HCT116 (cell line): ENCODE data around the gene CLCA4. TPM values are rescaled to one million over a fixed set of nuclear protein-coding genes. Genes with fewer than 3 reads are reported as not detected.

Experiments used
- ATAC-seq: fragments of 200-7000 bp; cut with Tn5 transposase; 2 replicates; pipeline ENCODE4 v1.9.1; 2020; ENCODE audit warnings: mild to moderate bottlenecking, moderate library complexity
- BruUV-seq: library from RNA; stranded (reverse); fragments of 400-500 nt; replicated peaks from 2 replicates; lab custom pipeline; 2021; lab: Mats Ljungman, UMichigan
- CTCF ChIA-PET: fragments of 300-600 bp; sonication (Branson Sonifier 250); formaldehyde crosslinking; loops from one replicate; lab custom pipeline; 2021; ENCODE audit warnings: antibody characterized with exemption; lab: Charles Lee
- POLR2A ChIA-PET: fragments of 300-600, 350-600 bp; sonication (Branson Sonifier 250); formaldehyde crosslinking; loops from one replicate; lab custom pipeline; 2021; ENCODE audit warnings: antibody characterized with exemption; lab: Charles Lee
- RAD21 ChIA-PET, 2 experiments: fragments of 300-600 bp; sonication (Branson Sonifier 250); formaldehyde crosslinking; loops; one replicate each; lab custom pipeline; 2023; ENCODE audit warnings: low total read pairs in 2 of 2; ENCODE audit not compliant: uncharacterized antibody in 2 of 2, unreplicated experiment in 2 of 2, low non-redundant PET in 1 of 2; lab: Charles Lee
- DNase-seq: peaks from one replicate; pipeline ENCODE4 v3.0.0-alpha.2; 2010; ENCODE audit warnings: low read depth, low spot score
- H2AFZ ChIP-seq: fragments of 200-600 bp; shearing (Covaris generic), sonication (generic); 2 replicates; pipeline ENCODE4 v1.6.1; 2017; ENCODE audit warnings: low read depth, mixed run types, mixed read lengths, antibody characterized with exemption, low read length; ENCODE audit not compliant: poor library complexity, severe bottlenecking
- H3K27ac ChIP-seq: 2 replicates; pipeline ENCODE4 v1.5.1; 2012; ENCODE audit warnings: low read depth, low read length
- H3K27me3 ChIP-seq: fragments of 200-600 bp; sonication (generic); 2 replicates; pipeline ENCODE4 v1.6.1; 2016; ENCODE audit warnings: mixed run types, low read length, mixed read lengths; ENCODE audit not compliant: insufficient read depth
- H3K36me3 ChIP-seq, 2 experiments: fragments of 200-500 bp in 1 of 2; fragments of 200-600 bp in 1 of 2; sonication (Bioruptor generic) in 1 of 2; sonication (generic) in 1 of 2; 2 replicates each; pipeline versions ENCODE4 v1.5.1 to v1.6.1; 2014 to 2016; ENCODE audit warnings: low read length in 2 of 2, inconsistent platforms in 1 of 2, mixed read lengths in 1 of 2, mixed run types in 1 of 2; ENCODE audit not compliant: insufficient read depth in 2 of 2, control insufficient read depth in 1 of 2
- H3K4me1 ChIP-seq, 2 experiments: fragments of 200-600 bp in 1 of 2; sonication (generic) in 1 of 2; 2 replicates each; pipeline versions ENCODE4 v1.5.1 to v1.6.1; 2012 to 2017; ENCODE audit warnings: low read length in 2 of 2, inconsistent platforms in 1 of 2, mild to moderate bottlenecking in 1 of 2, mixed read lengths in 1 of 2, mixed run types in 1 of 2, moderate library complexity in 1 of 2; ENCODE audit not compliant: insufficient read depth in 2 of 2, control insufficient read depth in 1 of 2
- H3K4me2 ChIP-seq: fragments of 200-600 bp; sonication (generic); 2 replicates; pipeline ENCODE4 v1.6.1; 2017; ENCODE audit warnings: mixed run types, low read length, mixed read lengths
- H3K4me3 ChIP-seq, 2 experiments: fragments of 200-600 bp in 1 of 2; sonication (generic) in 1 of 2; replicated peaks in 1 of 2; 2 replicates each; pipeline ENCODE4 v1.5.1; 2011 to 2016; ENCODE audit warnings: low read length in 2 of 2, control low read depth in 1 of 2, low read depth in 1 of 2, mild to moderate bottlenecking in 1 of 2, mixed read lengths in 1 of 2, mixed run types in 1 of 2
- H3K79me2 ChIP-seq: fragments of 200-600 bp; sonication (generic); 2 replicates; pipeline ENCODE4 v1.6.1; 2017; ENCODE audit warnings: mild to moderate bottlenecking, mixed run types, low read length, moderate library complexity, mixed read lengths; ENCODE audit not compliant: insufficient read depth
- H3K9ac ChIP-seq: fragments of 200-600 bp; sonication (generic); 2 replicates; pipeline ENCODE4 v1.6.1; 2016; ENCODE audit warnings: low read length, mixed read lengths
- H3K9me2 ChIP-seq: fragments of 200-600 bp; sonication (generic), shearing (Covaris generic); 2 replicates; pipeline ENCODE4 v1.6.1; 2017; ENCODE audit warnings: mixed run types, mild to moderate bottlenecking, moderate library complexity; ENCODE audit not compliant: insufficient read depth
- H3K9me3 ChIP-seq, 2 experiments: fragments of 200-500 bp in 1 of 2; fragments of 200-600 bp in 1 of 2; sonication (Bioruptor generic) in 1 of 2; sonication (generic) in 1 of 2; 2 replicates each; pipeline ENCODE4 v1.6.1; 2014 to 2017; ENCODE audit warnings: low read length in 2 of 2, mixed read lengths in 2 of 2, inconsistent platforms in 1 of 2, low read depth in 1 of 2, mild to moderate bottlenecking in 1 of 2, mixed run types in 1 of 2, moderate library complexity in 1 of 2; ENCODE audit not compliant: control insufficient read depth in 1 of 2, insufficient read depth in 1 of 2
- H4K20me1 ChIP-seq: fragments of 200-600 bp; sonication (generic), shearing (Covaris generic); 2 replicates; pipeline ENCODE4 v1.6.1; 2017; ENCODE audit warnings: mixed run types, mild to moderate bottlenecking, moderate library complexity; ENCODE audit not compliant: insufficient read depth
- CEBPB ChIP-seq: IDR thresholded peaks from 2 replicates; pipeline ENCODE4 v1.6.1; 2012; ENCODE audit warnings: low read depth
- EGR1 ChIP-seq: IDR thresholded peaks from 2 replicates; pipeline ENCODE4 v1.6.1; 2012; ENCODE audit warnings: low read depth
- ELF1 ChIP-seq: IDR thresholded peaks from 2 replicates; pipeline ENCODE4 v1.6.1; 2012; ENCODE audit warnings: low read depth, borderline replicate concordance
- FOSL1 ChIP-seq: IDR thresholded peaks from 2 replicates; pipeline ENCODE4 v1.6.1; 2012; ENCODE audit warnings: low read depth
- JUND ChIP-seq: IDR thresholded peaks from 2 replicates; pipeline ENCODE4 v1.6.1; 2012
- SRF ChIP-seq: IDR thresholded peaks from 2 replicates; pipeline ENCODE4 v1.6.1; 2012; ENCODE audit warnings: low read depth
- TCF7L2 ChIP-seq: IDR thresholded peaks from 2 replicates; pipeline ENCODE4 v1.7.0; 2011; ENCODE audit warnings: borderline replicate concordance, inconsistent platforms; ENCODE audit not compliant: insufficient read depth, insufficient read length; ENCODE audit errors: extremely low read depth
- YY1 ChIP-seq: IDR thresholded peaks from 2 replicates; pipeline ENCODE4 v1.6.1; 2011; ENCODE audit warnings: low read length, low read depth, moderate library complexity, mild to moderate bottlenecking; ENCODE audit not compliant: insufficient replicate concordance; ENCODE audit errors: extremely low read depth
- ZFX ChIP-seq: fragments of 450-650 bp; IDR thresholded peaks from 2 replicates; pipeline ENCODE4 v1.6.1; 2017
- ZNF274 ChIP-seq: fragments of 200-500 bp; sonication (Bioruptor generic); IDR thresholded peaks from 2 replicates; pipeline ENCODE4 v1.6.1; 2014; ENCODE audit warnings: mild to moderate bottlenecking, low read depth, low read length, inconsistent platforms
- intact Hi-C: fragments of 100-400 bp; cut with micrococcal nuclease; formaldehyde crosslinking; loops from 2 replicates; pipeline ENCODE4 v1.10.0; 2022
- total RNA-seq: library from RNA; stranded (reverse); gene quantifications from one replicate; pipeline ENCODE4 v1.2.1, GENCODE V29; 2021; ENCODE audit not compliant: unreplicated experiment
- TF ChIP-seq, protein P1 (sequence below): IDR thresholded peaks from 2 replicates; pipeline ENCODE4 v1.6.1; 2012; ENCODE audit warnings: low read depth
- TF ChIP-seq, protein P2 (sequence below): IDR thresholded peaks from 2 replicates; pipeline ENCODE4 v1.6.1; 2011; ENCODE audit warnings: mild to moderate bottlenecking, low read length, moderate library complexity; ENCODE audit not compliant: insufficient replicate concordance; ENCODE audit errors: extremely low read depth

Gene CLCA4
- total RNA-seq, 1 experiment from 2014 or later, result not detected

DNA sequence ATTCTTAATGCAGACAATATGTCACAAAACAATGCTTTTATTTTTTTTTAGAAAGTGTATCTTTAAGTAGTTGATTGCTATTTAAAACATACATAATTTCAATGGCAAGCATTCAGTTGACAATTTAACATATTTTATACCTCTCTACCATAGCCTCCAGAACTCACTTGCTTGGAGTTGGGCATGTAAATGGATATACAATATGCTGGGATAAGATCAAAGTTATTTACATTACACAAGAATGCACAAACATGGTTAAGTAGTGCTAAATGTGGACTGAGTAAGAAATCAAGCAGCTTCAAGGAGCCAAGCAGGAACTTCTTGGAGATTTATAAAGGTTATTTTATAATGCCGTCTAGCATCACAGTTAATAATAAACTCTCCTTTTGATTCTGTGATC lies 17.0 kb downstream of the CLCA4 start:
- Histone ChIP-seq H3K4me3 (no peak overlapping the region), H3K9me2 (no peaks in the 10 kb centered on the region), H3K4me1 (no peaks in the 10 kb centered on the region), H3K36me3 (no peaks in the 10 kb centered on the region), H3K27me3 (no peaks in the 10 kb centered on the region), H3K9me3 (no peaks in the 10 kb centered on the region), H4K20me1 (no peaks in the 10 kb centered on the region), H3K4me2 (no peak overlapping the region), H3K27ac (no peak overlapping the region), H3K9ac (no peak overlapping the region), H2AFZ (no peak overlapping the region), H3K79me2 (no peaks in the 10 kb centered on the region)
- ChIA-PET CTCF (no interaction called here), POLR2A (no interaction called here), RAD21 (no interaction called here)
- no TSS peak for BruUV-seq
- intact Hi-C loops, result no loop called here
- DNase-seq (no peak), ATAC-seq (no peak)
- TF ChIP-seq YY1 (no peak), ZNF274 (no peak), CEBPB (no peak), JUND (no peak)
- TF ChIP-seq, protein P1, sequence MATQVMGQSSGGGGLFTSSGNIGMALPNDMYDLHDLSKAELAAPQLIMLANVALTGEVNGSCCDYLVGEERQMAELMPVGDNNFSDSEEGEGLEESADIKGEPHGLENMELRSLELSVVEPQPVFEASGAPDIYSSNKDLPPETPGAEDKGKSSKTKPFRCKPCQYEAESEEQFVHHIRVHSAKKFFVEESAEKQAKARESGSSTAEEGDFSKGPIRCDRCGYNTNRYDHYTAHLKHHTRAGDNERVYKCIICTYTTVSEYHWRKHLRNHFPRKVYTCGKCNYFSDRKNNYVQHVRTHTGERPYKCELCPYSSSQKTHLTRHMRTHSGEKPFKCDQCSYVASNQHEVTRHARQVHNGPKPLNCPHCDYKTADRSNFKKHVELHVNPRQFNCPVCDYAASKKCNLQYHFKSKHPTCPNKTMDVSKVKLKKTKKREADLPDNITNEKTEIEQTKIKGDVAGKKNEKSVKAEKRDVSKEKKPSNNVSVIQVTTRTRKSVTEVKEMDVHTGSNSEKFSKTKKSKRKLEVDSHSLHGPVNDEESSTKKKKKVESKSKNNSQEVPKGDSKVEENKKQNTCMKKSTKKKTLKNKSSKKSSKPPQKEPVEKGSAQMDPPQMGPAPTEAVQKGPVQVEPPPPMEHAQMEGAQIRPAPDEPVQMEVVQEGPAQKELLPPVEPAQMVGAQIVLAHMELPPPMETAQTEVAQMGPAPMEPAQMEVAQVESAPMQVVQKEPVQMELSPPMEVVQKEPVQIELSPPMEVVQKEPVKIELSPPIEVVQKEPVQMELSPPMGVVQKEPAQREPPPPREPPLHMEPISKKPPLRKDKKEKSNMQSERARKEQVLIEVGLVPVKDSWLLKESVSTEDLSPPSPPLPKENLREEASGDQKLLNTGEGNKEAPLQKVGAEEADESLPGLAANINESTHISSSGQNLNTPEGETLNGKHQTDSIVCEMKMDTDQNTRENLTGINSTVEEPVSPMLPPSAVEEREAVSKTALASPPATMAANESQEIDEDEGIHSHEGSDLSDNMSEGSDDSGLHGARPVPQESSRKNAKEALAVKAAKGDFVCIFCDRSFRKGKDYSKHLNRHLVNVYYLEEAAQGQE, result no peak

DNA sequence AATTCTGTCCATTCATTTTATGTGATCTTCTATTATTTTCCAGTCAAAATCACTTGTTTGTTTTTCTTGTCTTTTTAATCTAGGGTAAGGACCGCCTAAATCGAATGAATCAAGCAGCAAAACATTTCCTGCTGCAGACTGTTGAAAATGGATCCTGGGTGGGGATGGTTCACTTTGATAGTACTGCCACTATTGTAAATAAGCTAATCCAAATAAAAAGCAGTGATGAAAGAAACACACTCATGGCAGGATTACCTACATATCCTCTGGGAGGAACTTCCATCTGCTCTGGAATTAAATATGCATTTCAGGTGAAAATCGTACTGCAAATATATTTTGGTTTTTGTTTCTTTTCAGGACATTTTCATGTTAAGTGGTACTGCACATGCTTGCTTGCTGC lies 20.5 kb downstream of the CLCA4 start:
- no peaks in the 10 kb centered on the region for H3K4me1 ChIP-seq
- no peak for ATAC-seq
- no peaks in the 10 kb centered on the region for H3K9me3 ChIP-seq
- no peaks in the 10 kb centered on the region for H4K20me1 ChIP-seq
- no peak overlapping the region for H3K4me2 ChIP-seq
- no TSS peak for BruUV-seq
- no peaks in the 10 kb centered on the region for H3K36me3 ChIP-seq
- no peaks in the 10 kb centered on the region for H3K9me2 ChIP-seq
- no peak overlapping the region for H3K27ac ChIP-seq
- ChIA-PET CTCF (no interaction called here), POLR2A (no interaction called here), RAD21 (no interaction called here)
- intact Hi-C loops, result no loop called here
- no peaks in the 10 kb centered on the region for H3K79me2 ChIP-seq
- H3K4me3 ChIP-seq, result no peak overlapping the region
- H3K27me3 ChIP-seq, result no peaks in the 10 kb centered on the region
- no peak for TF ChIP-seq ZFX
- TF ChIP-seq TCF7L2, result no peak
- TF ChIP-seq, protein P2, sequence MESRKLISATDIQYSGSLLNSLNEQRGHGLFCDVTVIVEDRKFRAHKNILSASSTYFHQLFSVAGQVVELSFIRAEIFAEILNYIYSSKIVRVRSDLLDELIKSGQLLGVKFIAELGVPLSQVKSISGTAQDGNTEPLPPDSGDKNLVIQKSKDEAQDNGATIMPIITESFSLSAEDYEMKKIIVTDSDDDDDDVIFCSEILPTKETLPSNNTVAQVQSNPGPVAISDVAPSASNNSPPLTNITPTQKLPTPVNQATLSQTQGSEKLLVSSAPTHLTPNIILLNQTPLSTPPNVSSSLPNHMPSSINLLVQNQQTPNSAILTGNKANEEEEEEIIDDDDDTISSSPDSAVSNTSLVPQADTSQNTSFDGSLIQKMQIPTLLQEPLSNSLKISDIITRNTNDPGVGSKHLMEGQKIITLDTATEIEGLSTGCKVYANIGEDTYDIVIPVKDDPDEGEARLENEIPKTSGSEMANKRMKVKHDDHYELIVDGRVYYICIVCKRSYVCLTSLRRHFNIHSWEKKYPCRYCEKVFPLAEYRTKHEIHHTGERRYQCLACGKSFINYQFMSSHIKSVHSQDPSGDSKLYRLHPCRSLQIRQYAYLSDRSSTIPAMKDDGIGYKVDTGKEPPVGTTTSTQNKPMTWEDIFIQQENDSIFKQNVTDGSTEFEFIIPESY, result no peak
- TF ChIP-seq SRF, result no peak
- TF ChIP-seq FOSL1, result no peak
- no peak for TF ChIP-seq EGR1
- no peak for TF ChIP-seq CEBPB
- no peak for TF ChIP-seq ELF1
- H3K9ac ChIP-seq, result no peak overlapping the region
- no peak overlapping the region for H2AFZ ChIP-seq
- no peak for DNase-seq
